PC-3 (cell line): ENCODE measurements around the gene TNFSF13B.

ENCODE experiments used
- EZH2 ChIP-seq: fragments of 300-600 bp; sonication (generic); IDR thresholded peaks from one replicate; pipeline ENCODE4 v1.6.1; 2017; ENCODE audit warnings: antibody characterized with exemption, mild to moderate bottlenecking, low read length; ENCODE audit not compliant: unreplicated experiment
- EZH2phosphoT487 ChIP-seq: fragments of 300-600 bp; sonication (generic); IDR thresholded peaks from 2 replicates; pipeline ENCODE4 v1.6.1; 2018; ENCODE audit warnings: mild to moderate bottlenecking, antibody characterized with exemption, low read length, borderline replicate concordance
- TF ChIP-seq, protein P1 (sequence below): fragments of 300-600 bp; sonication (generic); conservative IDR thresholded peaks from 2 replicates; pipeline ENCODE4 v1.5.1; 2017; ENCODE audit warnings: antibody characterized with exemption, low read depth, mild to moderate bottlenecking, low read length

GRCh38 chr13:108297114-108297513 lies 27.6 kb downstream of the TNFSF13B start:
- TF ChIP-seq, protein P1, sequence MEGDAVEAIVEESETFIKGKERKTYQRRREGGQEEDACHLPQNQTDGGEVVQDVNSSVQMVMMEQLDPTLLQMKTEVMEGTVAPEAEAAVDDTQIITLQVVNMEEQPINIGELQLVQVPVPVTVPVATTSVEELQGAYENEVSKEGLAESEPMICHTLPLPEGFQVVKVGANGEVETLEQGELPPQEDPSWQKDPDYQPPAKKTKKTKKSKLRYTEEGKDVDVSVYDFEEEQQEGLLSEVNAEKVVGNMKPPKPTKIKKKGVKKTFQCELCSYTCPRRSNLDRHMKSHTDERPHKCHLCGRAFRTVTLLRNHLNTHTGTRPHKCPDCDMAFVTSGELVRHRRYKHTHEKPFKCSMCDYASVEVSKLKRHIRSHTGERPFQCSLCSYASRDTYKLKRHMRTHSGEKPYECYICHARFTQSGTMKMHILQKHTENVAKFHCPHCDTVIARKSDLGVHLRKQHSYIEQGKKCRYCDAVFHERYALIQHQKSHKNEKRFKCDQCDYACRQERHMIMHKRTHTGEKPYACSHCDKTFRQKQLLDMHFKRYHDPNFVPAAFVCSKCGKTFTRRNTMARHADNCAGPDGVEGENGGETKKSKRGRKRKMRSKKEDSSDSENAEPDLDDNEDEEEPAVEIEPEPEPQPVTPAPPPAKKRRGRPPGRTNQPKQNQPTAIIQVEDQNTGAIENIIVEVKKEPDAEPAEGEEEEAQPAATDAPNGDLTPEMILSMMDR = no peak
- TF ChIP-seq EZH2phosphoT487 (no peak), EZH2 (no peak)
